GM21360 (cell line): ENCODE measurements around the gene FAM162B.
A peak's percentile ranks its signal among the peaks of the same experiment; 100 is the strongest.
"Not testable (repeated sequence)": the region's sequence is repeated elsewhere in the genome, so short reads cannot be mapped to it uniquely, and the experiment has no call there.

Source experiments
- ATAC-seq: cut with Tn5 transposase; IDR thresholded peaks from one replicate; pipeline ENCODE4 v1.9.1; 2021; ENCODE audit warnings: mild to moderate bottlenecking, moderate library complexity; ENCODE audit not compliant: unreplicated experiment

Gene FAM162B

DNA sequence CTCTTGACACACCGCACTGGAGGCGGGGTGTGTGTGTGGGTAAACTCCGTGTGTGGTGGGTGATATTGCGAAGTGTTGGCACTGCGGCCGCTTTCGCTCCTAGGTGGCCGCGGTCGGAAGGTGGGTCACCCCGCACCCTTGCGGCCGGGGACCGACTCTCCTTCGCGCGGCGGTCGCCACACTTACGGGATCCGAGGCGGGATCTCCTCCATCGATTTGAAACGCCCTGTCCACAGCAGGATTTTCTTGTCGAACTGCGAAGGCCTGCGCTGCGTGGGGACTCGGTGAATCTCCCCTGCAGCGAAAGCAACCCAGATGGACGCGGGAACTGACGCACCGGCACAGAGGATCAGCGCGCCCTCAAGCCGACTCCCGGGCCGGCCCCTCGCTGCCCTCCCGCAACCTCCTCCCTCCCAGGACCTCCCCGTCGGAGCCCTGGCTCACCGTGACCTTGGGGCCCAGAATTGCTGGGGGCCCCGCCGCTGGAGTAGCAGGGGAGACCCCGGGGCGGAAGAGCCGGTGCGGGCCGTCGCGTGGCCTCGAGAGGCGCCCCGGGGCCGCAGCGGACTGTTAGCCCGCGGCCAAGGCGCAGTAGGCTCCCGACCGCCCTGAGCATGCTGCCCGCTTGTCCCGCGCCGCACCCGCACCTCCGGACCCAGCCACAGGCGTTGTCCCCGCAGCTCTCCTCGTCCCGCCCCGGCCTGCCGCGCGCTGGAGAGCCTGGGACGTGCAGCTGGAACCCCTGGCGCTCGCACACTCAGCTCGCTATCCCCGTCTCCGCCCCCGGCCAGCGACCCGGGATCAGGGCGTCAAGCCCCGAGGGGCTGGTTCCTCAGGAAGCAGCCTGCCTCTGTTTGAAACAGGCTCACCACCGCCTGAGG is at the start of gene FAM162B:
FAM162B (minus strand) TSS at position 759 of the 881 bp plus-strand sequence; CDS start at position 616, 143 bp downstream.
- no peak for ATAC-seq

DNA sequence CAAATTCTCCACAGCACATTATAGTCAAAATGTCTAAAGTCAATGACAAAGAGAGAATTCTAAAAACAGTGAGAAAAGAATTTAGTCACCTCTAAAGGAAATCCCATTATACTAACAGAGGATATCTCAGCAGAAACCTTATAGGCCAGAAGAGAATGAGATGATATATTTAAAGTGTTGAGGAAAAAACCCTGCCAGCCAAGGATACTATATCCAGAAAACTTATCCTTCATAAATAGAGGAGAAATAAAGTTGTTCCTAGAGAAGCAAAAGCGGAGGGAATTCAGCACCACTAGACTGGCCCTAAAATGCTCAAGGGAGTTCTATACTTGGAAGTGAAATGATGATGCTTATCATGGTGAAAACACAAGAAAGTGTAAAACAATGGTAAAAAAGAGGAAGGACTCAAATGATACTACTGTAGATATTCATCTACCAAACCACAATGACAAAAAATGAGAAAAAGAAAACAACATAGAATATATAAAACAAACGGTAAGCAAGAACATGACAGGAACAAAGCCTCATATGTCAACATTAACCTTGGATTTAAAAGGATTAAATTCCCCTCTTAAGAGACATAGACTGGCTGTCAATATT is 46.6 kb upstream of the FAM162B start:
- no peak for ATAC-seq

DNA sequence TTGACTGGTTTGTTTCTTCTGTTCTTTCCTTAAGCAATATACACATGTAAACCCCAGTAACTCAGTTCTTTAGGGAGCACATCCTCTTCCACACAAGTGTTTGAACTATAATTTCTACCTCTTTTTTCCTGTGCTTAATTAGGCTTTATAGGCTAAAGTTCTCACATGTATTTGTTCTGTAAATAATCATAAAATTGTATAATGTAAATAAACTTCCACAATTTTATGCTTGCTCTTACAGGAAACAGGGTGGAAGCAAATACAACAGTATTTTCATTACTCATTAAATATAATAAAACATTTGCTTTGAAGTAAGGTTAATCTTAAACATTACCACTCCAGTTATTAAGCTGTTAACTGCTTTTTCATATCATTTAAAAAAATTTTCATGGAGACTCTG is 36.5 kb upstream of the FAM162B start:
- ATAC-seq, result no peak

DNA sequence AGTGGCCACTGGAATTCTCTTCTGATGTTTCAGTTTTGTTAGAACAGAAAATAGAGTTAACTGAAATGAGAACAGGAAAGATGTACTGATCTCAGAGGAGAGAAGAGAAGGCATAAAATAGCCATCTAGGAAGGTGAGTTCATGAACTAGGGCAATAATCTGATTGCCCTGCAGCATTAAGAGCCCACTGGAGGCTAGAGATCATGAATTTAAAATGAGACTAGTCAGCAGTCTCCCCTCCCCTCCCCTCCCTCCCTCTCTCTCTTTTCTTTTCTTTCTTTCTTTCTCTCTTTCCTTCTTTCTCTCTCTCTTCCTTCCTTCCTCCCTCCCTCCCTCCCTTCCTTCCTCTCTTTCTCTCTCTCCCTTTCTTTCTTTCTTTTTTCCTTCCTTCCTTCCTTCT is 34.4 kb upstream of the FAM162B start:
- ATAC-seq, result no peak

DNA sequence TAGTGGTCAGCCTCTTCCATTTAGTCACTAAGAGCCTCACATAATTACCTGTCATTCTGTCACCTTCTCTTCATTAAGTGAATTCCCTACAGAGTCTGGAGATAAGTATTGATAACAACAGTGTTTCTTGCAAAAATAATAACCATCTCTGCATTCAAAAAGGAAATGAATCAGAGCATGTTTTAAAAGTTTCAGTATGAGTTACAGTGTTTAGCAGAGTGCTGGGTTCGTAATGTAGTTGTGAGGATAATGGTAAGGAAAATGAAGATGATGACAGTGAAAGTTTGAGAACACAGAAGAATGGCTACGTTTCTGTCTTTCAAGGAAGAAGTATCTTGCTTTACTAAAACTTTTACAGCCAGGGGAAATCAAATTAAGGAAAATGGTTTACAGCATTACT is 32.1 kb upstream of the FAM162B start:
- ATAC-seq, result peak; percentile 50

DNA sequence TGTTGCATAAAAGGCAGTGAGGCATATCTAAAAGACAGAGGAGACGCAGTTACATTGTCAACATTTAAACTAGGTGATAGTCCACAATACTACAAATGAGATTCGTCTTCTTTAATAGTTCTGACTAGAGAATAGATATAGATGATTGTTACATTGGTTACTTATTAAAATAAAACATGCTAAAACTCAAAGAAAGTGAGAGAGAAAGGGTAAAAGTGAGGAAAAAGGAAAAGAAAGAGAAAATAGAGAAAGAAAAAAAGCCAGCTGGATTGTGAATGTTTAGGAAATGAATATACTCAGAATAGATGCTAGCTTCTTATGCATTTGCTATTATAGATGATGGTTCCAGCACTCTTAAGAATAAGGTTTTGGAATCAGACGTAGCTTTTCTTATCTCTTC is 27.7 kb upstream of the FAM162B start:
- no peak for ATAC-seq

DNA sequence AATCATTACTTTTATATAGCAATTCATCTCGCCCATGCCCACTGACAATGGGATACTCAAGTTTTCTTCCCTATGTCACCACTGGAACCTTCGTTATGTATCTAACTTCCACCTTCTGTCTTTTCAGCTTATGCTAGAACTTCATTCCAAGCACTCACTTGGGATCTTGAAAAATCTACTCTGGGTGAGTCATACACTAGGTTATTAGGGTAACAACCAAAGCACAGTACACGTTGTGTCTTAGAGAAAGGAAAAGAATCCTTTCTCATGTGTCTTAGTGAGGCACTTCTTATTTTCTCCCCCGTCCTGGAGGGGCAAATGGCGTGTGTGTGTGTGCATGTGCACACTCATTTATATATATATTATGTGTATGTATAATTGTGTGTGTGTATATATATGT is 18.3 kb upstream of the FAM162B start:
- ATAC-seq, result no peak

DNA sequence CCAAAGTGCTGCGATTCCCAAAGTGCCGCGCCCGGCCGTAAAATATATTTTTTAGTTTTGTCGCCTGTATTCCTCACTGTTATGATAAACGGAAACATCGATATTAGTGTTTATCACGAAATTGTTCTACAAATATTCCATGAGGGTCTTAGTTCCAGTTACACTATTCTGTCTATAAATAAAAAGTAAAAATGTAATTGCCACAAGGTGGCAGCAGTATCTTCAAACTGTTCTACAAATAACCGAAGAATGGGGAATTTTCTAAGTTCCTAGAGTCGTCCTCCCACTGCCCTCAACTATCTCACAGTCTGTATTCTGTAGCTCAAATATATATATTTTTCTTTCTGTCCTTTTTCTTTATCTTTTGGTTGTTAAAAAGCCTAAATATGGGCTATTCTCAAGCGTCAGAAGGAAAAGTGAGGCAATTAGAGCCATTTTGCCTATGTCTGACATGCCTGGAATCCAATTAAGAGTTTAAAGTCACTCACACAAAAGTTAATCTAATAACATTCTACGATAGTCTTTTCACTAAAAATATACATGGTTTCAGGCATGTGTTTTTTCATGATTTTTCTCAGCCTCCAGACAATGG is 14.2 kb upstream of the FAM162B start:
- ATAC-seq, result no peak

DNA sequence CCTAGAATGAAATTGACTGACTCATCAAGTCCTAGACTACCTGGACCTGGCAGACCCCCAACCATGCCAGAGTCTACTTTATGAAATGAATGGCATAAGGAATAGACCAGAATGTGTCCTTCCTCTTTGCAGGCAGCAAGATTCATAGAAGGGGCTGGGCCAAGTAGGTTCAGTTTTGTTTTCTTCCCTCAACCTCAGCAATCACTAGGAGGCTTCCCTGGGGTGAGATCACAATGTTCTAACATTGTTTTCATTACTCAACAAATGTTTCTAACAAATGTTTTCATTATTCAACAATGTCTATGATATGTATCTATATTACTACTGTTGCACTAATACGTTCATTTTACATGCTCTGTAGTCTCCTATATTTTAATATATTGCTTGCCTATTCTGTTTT is 8.4 kb upstream of the FAM162B start:
- ATAC-seq, result no peak

DNA sequence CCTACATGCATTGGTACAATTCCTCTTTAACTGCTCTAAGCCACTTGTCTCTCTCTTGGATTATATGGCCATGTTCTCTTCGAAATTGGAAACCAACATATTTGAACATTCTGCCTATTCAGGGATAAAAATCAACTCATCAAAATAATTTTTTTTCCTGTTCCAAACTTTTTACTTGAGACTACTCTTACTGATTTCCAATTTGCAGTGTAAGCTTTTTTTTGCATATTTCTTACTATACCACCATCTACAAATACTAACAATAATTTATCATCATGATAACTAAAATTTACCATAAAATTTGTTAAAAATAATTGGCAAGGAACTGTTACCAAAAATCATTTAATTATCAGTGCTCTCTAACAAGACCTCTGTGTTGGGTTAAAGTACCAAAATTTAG is 6.9 kb upstream of the FAM162B start:
- no peak for ATAC-seq

DNA sequence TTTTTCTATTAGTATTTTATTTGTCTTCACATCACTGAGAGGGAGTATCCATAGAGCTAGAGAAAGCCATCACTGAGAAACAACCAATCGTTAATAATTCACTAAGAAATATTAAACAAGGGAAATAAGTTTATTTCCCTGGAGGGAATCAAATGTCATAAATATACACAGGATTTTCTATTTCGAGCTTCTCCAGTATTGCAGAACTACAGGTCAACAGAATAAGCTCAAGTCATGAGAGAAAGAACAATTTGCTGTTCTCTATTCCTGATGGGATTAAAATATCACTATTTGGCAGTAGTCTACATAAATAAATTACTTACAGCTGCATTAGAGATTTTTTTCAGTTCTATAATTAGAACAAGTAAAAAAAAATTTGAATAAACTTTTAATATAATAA is 2.2 kb upstream of the FAM162B start:
- no peak for ATAC-seq

DNA sequence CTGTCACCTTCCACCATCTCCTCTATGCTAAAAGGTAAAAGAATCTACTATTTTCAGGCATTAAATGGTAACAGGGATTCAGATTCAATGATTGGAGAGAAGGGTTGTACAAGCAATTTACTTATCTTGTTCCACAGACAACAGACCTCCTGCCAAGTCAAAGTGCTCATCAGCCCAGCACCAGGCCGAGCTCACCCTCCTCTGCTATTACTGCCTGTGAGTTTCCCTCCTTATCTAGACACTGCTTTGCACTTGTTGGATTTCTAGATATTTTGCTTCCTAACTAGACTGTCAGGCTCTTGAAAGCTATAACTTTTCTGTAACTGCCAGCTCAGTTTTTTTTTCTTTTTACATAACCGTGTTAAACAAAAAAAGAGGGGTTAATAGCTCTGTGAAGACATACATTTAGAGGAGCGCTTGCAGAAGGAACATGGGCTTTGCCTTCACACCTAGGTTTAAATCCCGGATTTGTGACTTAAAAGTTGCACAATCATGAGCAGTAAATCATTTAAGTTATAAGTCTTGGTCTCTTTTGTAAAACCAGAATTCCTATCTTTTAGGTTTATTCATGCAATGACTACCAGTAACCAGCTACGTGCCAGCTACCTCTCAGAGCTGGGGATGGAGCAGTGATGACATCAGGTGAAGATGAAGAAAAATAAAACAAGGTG is 1.1 kb upstream of the FAM162B start:
- no peak for ATAC-seq

DNA sequence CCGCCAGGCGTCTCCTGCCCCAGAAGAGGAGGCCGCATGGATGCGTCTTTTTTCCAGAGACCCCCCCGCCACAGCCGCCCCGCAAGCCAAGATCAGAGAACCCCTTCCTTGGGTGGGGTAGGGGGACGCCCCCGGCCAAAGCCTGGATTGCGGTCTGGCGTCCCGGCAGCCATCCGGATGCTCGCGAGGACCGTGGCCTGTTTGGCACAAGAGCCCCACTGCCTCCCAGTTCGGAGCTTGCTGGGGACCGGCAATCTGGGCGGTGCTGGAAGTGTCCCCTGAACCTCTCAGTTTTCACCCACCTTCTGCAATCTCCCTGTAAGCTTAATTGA is 924 bp downstream of the FAM162B start:
- ATAC-seq, result no peak

DNA sequence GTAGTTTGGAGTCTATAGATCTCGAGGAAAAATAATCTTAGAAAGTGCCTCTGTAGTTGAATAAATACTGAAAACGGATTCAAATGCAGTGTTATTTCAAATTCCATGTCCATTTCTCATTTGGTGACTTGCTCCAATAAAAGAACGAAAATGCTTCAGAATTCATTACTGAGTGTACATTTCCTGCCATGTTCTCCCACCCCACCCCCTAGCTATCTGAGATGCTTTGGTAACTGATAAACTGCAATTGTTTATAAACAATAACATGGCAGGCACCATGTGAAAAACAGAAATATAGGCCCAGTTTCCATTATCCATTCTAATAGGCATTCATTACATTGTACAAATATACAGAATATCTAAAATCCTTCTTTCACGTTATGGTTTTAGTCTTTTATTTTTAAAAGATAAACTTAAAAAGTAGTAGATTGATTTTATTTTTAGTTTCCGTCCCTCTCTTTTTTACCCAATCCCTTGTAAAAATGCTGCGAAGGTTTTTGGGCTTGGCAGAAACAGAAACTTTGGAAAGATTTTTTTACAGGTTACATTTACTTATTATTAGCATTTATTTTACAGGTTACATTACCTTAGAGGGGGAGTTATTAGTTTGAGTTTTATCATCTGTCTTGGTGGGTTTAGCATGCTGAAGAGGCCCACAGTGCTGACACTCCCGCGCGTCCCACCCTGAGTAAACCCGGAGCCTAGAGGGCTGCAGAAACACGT is 1.5 kb downstream of the FAM162B start:
- no peak for ATAC-seq

DNA sequence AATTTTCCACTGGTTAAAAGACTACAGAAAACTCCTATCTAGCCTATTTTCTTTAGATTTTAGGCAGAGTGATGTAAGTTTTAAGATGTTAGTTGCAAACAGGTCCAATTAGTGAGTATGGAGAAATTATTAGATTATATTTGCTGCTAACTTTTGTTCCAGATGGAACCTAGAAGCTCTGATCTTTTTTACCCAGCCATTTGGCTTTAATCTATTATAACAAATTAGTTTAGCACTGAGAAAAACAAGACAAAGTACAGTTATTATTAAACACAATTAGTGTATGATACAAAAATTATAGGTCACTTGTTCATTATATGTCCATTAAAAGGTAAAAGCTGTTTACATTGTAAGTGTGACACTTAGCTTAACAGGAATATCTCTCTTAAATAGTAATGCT is 2.5 kb downstream of the FAM162B start:
- no peak for ATAC-seq

DNA sequence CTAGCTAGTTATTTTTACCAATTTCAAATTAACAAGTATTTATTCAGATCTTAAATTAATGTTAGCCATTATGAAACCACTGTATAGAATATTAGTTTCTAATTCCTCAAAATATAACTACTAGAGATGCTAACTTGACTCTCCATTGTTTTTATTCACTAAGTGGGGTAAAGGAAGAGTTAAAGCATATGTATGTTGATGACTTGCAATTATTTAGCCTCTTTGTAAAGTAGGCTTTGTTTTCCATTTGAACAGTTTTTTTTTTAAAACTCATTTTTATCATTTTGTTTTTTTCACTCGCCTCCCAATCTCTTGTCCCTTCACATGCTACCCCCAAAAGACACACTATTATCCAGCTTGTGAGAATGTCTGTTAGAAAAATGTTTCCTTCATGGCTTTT is 3.3 kb downstream of the FAM162B start:
- ATAC-seq, result no peak

DNA sequence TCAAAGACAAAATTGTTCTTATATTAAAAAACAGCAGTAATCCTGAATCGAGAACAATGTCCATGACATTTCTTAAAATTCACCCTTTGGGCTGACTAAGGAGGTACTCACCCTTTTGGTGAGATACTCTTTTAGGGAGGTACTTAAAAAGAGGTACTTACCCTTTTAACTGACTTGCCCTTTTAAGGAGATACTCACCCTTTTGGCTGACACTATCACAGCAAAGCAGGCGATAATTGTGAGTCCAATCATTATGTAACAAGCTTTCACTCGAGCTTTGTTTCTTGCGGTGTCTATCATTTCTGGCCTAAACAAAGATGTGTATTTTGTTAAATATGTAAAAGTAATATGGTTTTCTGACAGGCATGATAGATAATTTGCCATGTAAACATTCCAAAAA is 3.7 kb downstream of the FAM162B start:
- no peak for ATAC-seq

DNA sequence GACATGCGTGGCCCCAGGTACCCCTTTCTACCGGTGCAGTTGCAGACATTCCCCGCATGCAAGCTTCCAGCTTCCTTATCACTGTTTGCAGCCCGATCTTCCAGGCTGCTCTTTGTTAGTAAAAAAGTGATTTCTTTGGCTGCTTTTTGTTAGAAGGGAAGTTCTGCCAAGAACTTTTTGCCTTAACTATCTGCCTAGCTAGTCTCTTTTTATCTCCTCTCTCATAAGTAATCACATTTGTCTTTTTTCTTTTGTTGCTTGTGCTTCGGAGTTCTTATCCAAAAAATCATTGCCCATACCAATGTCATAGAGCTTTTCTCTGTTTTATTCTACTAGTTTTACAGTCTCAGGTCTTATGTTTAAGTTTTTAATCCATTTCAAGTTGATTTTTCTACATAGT is 20.3 kb downstream of the FAM162B start:
- ATAC-seq, result no peak

DNA sequence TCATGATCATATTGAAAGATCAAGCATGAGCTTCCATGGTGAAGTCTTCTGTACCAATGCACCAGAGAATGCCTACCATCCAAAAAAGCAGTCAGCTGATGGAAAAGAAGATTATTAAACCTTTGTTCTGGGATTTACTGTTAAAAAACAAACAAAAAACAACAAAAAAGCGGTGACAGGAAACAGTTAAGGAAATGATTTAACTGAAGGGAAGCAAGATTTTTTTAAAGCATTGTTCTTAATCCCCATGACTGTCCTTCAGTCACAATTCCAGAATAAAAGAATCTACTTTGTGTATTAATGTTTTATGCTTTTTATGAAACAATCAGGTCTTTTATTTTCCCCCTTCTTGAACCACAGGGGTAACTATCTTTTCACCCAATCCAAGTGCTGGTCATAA is 23.9 kb downstream of the FAM162B start:
- no peak for ATAC-seq

DNA sequence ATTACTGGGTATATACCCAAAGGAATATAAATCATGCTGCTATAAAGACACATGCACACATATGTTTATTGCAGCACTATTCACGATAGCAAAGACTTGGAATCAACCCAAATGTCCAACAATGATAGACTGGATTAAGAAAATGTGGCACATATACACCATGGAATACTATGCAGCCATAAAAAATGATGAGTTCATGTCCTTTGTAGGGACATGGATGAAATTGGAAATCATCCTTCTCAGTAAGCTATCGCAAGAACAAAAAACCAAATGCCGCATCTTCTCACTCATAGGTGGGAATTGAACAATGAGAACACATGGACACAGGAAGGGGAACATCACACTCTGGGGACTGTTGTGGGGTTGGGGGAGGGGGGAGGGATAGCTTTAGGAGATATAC is 25.0 kb downstream of the FAM162B start:
- ATAC-seq, result not testable (repeated sequence)

DNA sequence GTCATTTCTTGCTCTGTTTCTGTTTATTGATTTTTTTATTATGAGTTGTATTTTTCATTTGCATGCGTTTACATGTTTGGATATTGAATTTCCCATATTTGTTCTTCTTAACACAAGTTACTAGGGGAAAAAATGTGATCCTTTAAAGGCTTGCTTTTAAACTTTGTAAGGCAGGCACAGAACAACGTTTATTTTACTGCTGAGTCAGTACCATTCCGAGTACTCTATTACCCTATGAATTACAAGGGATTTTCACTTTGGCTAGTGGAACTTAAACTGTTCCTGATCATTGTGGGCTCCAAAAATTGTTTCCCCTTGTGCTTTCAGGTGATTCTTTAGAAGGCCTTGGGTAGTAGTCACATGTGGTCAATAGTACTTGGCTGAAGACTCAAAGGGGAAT is 28.5 kb downstream of the FAM162B start:
- no peak for ATAC-seq
